ENCODE data around the gene RBFOX2. TPM values are rescaled to one million over a fixed set of nuclear protein-coding genes. Genes with fewer than 3 reads are reported as not detected.

Gene RBFOX2
- total and polyA plus RNA-seq, 10 of the 15 experiments (the other 5 are each of a cell fraction or from before 2014, with no cell fraction given): 0.01 to 2.7 (median 0.17) TPM; not detected in 4

- H3K4me3 ChIP-seq: no peak overlapping the region
- no TSS peak for BruUV-seq (replicated peaks)
- intact Hi-C loops (cut with micrococcal nuclease; ENCODE audit: unreplicated experiment): no loop called here
Observed at GRCh38 chr22:35752006-35752862, 276.4 kb downstream of the RBFOX2 start.

More at GRCh38 chr22:35752006-35752862, 276.4 kb downstream of the RBFOX2 start:
- H3K27ac ChIP-seq (ENCODE audit: control insufficient read depth, insufficient read depth): no peak overlapping the region
- in situ Hi-C loops (cut with MboI): no loop called here
- ChIA-PET SMC1A (ENCODE audit: uncharacterized antibody, unreplicated experiment) (interaction anchor here (1.5 kb wide), 1 partner anchor 126 kb away, joined by 3 read pairs; no protein-coding TSS in a partner anchor), RAD21 (ENCODE audit: unreplicated experiment) (interaction anchor here (1.2 kb wide), 1 partner anchor 11 kb away, joined by 3 read pairs; no protein-coding TSS in a partner anchor), CTCF (interaction anchor here (3.1 kb wide), 1 partner anchor 12 kb away, joined by 11 read pairs; no protein-coding TSS in a partner anchor), POLR2A (no interaction called here)
- H3K79me2 ChIP-seq (ENCODE audit: control insufficient read depth, insufficient read depth, low read length): no peaks in the 10 kb centered on the region
- H4K20me1 ChIP-seq (ENCODE audit: control insufficient read depth, insufficient read depth): no peaks in the 10 kb centered on the region
- no peaks in the 10 kb centered on the region for H3K36me3 ChIP-seq (ENCODE audit: control insufficient read depth in 2 of 2, insufficient read depth in 2 of 2, low read length in 1 of 2)
- H3K9me3 ChIP-seq (replicated peaks; ENCODE audit: control insufficient read depth, insufficient read depth, low read length): no peaks in the 10 kb centered on the region
- no peak overlapping the region for H3K4me2 ChIP-seq (ENCODE audit: control insufficient read depth, insufficient read depth)
- ATAC-seq: peak; percentile 28; the same call in 2 of the 3 replicates
- no peaks in the 10 kb centered on the region; a peak in 1 of 4 replicates for H3K27me3 ChIP-seq (replicated peaks in 1 of 2; ENCODE audit: control insufficient read depth in 2 of 2, insufficient read depth in 2 of 2, low read length in 1 of 2)
- TF ChIP-seq, protein P1, sequence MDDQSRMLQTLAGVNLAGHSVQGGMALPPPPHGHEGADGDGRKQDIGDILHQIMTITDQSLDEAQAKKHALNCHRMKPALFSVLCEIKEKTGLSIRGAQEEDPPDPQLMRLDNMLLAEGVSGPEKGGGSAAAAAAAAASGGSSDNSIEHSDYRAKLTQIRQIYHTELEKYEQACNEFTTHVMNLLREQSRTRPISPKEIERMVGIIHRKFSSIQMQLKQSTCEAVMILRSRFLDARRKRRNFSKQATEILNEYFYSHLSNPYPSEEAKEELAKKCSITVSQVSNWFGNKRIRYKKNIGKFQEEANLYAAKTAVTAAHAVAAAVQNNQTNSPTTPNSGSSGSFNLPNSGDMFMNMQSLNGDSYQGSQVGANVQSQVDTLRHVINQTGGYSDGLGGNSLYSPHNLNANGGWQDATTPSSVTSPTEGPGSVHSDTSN (IDR thresholded peaks at IDR 0.05; ENCODE audit: insufficient replicate concordance, low read depth, low read length): peak; percentile 40
- TF ChIP-seq ZNF207 (IDR thresholded peaks at IDR 0.05; ENCODE audit: borderline replicate concordance): no peak
- TF ChIP-seq RUNX3 (IDR thresholded peaks at IDR 0.05; ENCODE audit: low read length): peak; percentile 40; the same call in 1 of the 2 replicates
- TF ChIP-seq SPI1 (IDR thresholded peaks at IDR 0.05; ENCODE audit: borderline replicate concordance, insufficient read depth, low read depth, low read length): peak; percentile 56
- TF ChIP-seq TARDBP (IDR thresholded peaks at IDR 0.05; ENCODE audit: borderline replicate concordance): no peak
- TF ChIP-seq, protein P2, sequence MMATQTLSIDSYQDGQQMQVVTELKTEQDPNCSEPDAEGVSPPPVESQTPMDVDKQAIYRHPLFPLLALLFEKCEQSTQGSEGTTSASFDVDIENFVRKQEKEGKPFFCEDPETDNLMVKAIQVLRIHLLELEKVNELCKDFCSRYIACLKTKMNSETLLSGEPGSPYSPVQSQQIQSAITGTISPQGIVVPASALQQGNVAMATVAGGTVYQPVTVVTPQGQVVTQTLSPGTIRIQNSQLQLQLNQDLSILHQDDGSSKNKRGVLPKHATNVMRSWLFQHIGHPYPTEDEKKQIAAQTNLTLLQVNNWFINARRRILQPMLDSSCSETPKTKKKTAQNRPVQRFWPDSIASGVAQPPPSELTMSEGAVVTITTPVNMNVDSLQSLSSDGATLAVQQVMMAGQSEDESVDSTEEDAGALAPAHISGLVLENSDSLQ (IDR thresholded peaks at IDR 0.05): peak; percentile 76
- FAIRE-seq: no peak
- peaks cover 11% of the 10 kb centered on the region for H3K4me1 ChIP-seq (ENCODE audit: control insufficient read depth, insufficient read depth, low read length)
- no peak overlapping the region for H2AFZ ChIP-seq (ENCODE audit: control insufficient read depth, low read depth, low read length)
- WGBS (ENCODE audit: insufficient coverage, insufficient replicate concordance, low lambda C conversion rate, missing lambda C conversion rate): 24% methylated on average over 5 of the region's 5 CpGs
- no peak overlapping the region for H3K9ac ChIP-seq (ENCODE audit: control insufficient read depth, insufficient read depth, low read length)
- DNase-seq (ENCODE audit: low read depth, low spot score): peak; percentile 5

All from GM12878 (cell line).